ENCODE results near the gene TMEM253.

GRCh38 chr14:21096438-21096837 is 4.4 kb upstream of the TMEM253 start:
- TF ChIP-seq CTCF (conservative IDR thresholded peaks at IDR 0.05 in 1 of 2, IDR thresholded peaks at IDR 0.05 in 1 of 2; ENCODE audit: low read depth in 1 of 2, low read length in 2 of 2), result no peak
- TF ChIP-seq EZH2 (IDR thresholded peaks at IDR 0.05; ENCODE audit: low read length, missing control alignments), result no peak
